ENCODE data around the gene RPL7L1. TPM values are rescaled to one million over a fixed set of nuclear protein-coding genes. Genes with fewer than 3 reads are reported as not detected.

Gene RPL7L1
- total RNA-seq, 2 experiments from 2014 or later = 124 to 152 TPM

- H3K4me1 Mint-ChIP-seq = peaks cover 46% of the 10 kb centered on the region
- peaks cover 50% of the 10 kb centered on the region for H3K36me3 Mint-ChIP-seq (ENCODE audit: low read depth)
- H3K9me3 Mint-ChIP-seq (ENCODE audit: low read depth) = no peaks in the 10 kb centered on the region
- intact Hi-C loops (cut with DNase I, micrococcal nuclease) = loop anchor here in 1 of 2 experiments (5.0 kb wide), 1 partner anchor 544 kb away; the partner anchor contains the start of gene TJAP1
- ChIA-PET POLR2A (no interaction called here), CTCF (interaction anchor here (1.3 kb wide), 1 partner anchor 32 kb away, joined by 5 read pairs; no protein-coding TSS in a partner anchor)
- no peak for ATAC-seq
- no peak overlapping the region for H3K4me3 Mint-ChIP-seq
- H3K27ac Mint-ChIP-seq = peak overlapping the region; percentile 33
- no peak for DNase-seq
- no peaks in the 10 kb centered on the region for H3K27me3 Mint-ChIP-seq
Measured at GRCh38 chr6:42933205-42933604, 53.8 kb downstream of the RPL7L1 start.

DNA sequence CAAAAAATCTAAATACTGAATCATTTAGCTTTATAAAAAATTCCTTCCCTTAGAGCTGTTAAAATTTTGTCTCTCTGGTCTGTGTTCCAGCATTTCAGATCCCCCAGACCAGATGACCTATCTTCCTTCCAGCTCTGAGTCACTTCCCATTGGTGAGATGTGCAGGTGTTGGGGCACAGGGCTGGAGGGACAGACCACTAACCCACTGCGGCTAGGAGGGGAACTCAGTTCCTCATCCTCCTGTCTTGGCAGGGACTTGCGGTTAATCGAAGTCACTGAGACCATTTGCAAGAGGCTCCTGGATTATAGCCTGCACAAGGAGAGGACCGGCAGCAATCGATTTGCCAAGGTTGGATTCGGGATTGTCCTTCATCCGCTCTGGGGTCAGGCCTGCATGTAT lies 55.9 kb downstream of the RPL7L1 start:
- peaks cover 38% of the 10 kb centered on the region for H3K4me1 Mint-ChIP-seq
- intact Hi-C loops (cut with DNase I, micrococcal nuclease) = no loop called here
- H3K27ac Mint-ChIP-seq = peak overlapping the region; percentile 40
- H3K27me3 Mint-ChIP-seq = no peaks in the 10 kb centered on the region
- DNase-seq = no peak
- ATAC-seq = no peak
- CTCF ChIA-PET = interaction anchor here (1.1 kb wide), 1 partner anchor 273 kb away, joined by 3 read pairs; no protein-coding TSS in a partner anchor
- H3K4me3 Mint-ChIP-seq = no peak overlapping the region
- H3K9me3 Mint-ChIP-seq (ENCODE audit: low read depth) = no peaks in the 10 kb centered on the region
- peaks cover 55% of the 10 kb centered on the region for H3K36me3 Mint-ChIP-seq (ENCODE audit: low read depth)
- POLR2A ChIA-PET = no interaction called here

DNA sequence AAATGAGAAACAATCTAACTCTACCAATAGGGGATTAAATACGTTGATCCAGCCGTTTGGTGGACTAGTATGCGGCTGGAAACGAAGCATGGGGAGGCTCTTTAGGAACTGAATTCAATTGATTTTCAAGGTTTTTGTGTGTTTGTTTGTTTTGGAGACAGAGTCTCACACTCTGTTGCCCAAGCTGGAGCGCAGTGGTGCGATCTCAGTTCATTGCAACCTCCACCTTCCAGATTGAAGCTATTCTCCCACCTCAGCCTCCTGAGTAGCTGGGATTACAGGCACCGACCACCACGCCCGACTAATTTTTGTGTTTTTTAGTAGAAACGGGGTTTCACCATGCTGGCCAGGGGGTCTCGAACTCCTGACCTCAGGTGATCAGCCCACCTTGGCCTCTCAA lies 57.0 kb downstream of the RPL7L1 start:
- DNase-seq (no peak), ATAC-seq (no peak)
- Mint-ChIP-seq H3K4me3 (no peak overlapping the region), H3K27ac (peak overlapping the region; percentile 8), H3K36me3 (ENCODE audit: low read depth) (peaks cover 60% of the 10 kb centered on the region), H3K9me3 (ENCODE audit: low read depth) (no peaks in the 10 kb centered on the region), H3K27me3 (no peaks in the 10 kb centered on the region), H3K4me1 (peaks cover 31% of the 10 kb centered on the region)
- CTCF ChIA-PET = no interaction called here
- POLR2A ChIA-PET = no interaction called here
- intact Hi-C loops (cut with DNase I, micrococcal nuclease) = no loop called here

GRCh38 chr6:42937548-42938427 lies 58.4 kb downstream of the RPL7L1 start:
- peaks cover 50% of the 10 kb centered on the region for H3K36me3 Mint-ChIP-seq (ENCODE audit: low read depth)
- CTCF ChIA-PET = interaction anchor here (0.5 to 0.6 kb wide), 2 partner anchors 83 to 229 kb away, joined by 3 read pairs; no protein-coding TSS in a partner anchor

GRCh38 chr6:42938428-42938796 lies 59.0 kb downstream of the RPL7L1 start:
- no peaks in the 10 kb centered on the region for H3K9me3 Mint-ChIP-seq (ENCODE audit: low read depth)
- ChIA-PET CTCF (interaction anchor here (2.3 kb wide), 1 partner anchor 9 kb away, joined by 8 read pairs; the partner anchor contains the start of gene CNPY3), POLR2A (no interaction called here)
- ATAC-seq (no peak), DNase-seq (no peak)
- no peak overlapping the region for H3K27ac Mint-ChIP-seq
- H3K27me3 Mint-ChIP-seq = no peaks in the 10 kb centered on the region
- H3K36me3 Mint-ChIP-seq (ENCODE audit: low read depth) = peaks cover 46% of the 10 kb centered on the region
- H3K4me1 Mint-ChIP-seq = peaks cover 12% of the 10 kb centered on the region
- H3K4me3 Mint-ChIP-seq = no peak overlapping the region
- intact Hi-C loops (cut with DNase I, micrococcal nuclease) = no loop called here

More at GRCh38 chr6:42937548-42938427, 58.4 kb downstream of the RPL7L1 start:
- peak overlapping the region; percentile 16 for H3K27ac Mint-ChIP-seq
- no peaks in the 10 kb centered on the region for H3K9me3 Mint-ChIP-seq (ENCODE audit: low read depth)
- ATAC-seq = no peak
- intact Hi-C loops (cut with DNase I, micrococcal nuclease) = no loop called here
- DNase-seq = no peak
- no peaks in the 10 kb centered on the region for H3K27me3 Mint-ChIP-seq
- peaks cover 18% of the 10 kb centered on the region for H3K4me1 Mint-ChIP-seq
- no peak overlapping the region for H3K4me3 Mint-ChIP-seq
- POLR2A ChIA-PET = no interaction called here

DNA sequence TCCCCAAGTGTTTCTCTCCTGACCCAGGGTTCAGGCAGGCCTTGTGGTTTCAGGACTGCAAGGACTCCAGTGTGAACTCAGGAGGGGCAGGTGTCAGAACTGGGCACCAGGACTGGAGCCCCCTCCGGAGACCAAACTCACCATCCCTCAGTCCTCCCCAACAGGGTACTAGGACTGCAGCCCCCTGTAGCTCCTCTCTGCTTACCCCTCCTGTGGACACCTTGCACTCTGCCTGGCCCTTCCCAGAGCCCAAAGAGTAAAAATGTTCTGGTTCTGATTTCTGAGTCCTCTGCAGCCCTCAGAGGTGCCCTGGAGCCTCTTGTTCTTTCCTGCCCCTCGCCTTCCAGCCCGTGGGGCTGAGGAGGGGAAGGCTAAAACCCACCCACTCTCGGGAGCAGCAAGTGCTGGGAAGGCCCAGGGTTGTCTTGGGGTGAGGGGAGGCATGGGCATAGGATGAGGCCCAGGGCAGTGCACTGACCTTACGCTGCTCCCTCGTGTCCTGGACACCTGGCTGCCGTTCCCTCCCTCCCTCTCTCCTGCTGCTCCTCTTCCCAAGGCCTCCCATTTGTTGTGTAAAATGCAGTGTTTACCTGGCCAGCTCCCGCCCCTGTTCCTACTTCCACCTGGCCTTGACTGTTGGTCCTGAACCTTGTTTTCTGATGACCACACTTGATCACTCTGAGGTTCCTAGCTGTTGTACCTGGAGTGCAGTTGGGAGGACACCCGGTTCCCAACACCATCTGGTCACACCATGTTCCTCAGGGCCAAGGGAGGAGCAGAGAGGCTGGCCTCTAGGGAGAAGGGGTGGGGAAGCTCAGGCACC lies 59.8 kb downstream of the RPL7L1 start:
- no peak for ATAC-seq
- CTCF ChIA-PET = interaction anchor here (2.3 kb wide), 1 partner anchor 9 kb away, joined by 8 read pairs; the partner anchor contains the start of gene CNPY3
- H3K36me3 Mint-ChIP-seq (ENCODE audit: low read depth) = peaks cover 43% of the 10 kb centered on the region
- H3K4me1 Mint-ChIP-seq = peaks cover 5% of the 10 kb centered on the region
- POLR2A ChIA-PET = no interaction called here
- intact Hi-C loops (cut with DNase I, micrococcal nuclease) = no loop called here
- H3K27ac Mint-ChIP-seq = no peak overlapping the region
- no peak for DNase-seq
- H3K27me3 Mint-ChIP-seq = no peaks in the 10 kb centered on the region
- H3K9me3 Mint-ChIP-seq (ENCODE audit: low read depth) = no peaks in the 10 kb centered on the region
- H3K4me3 Mint-ChIP-seq = no peak overlapping the region

Other genes with a start within 250 kb of the RPL7L1 start
- not detected for gene PRPH2, start 157.0 kb upstream of the RPL7L1 start, total RNA-seq
- 10 to 100 TPM; 14.7 to 15.3 TPM for gene TBCC, start 133.5 kb upstream of the RPL7L1 start, total RNA-seq
- 10 to 100 TPM; 11.5 to 14.3 TPM for gene BICRAL, start 97.6 kb upstream of the RPL7L1 start, total RNA-seq
- gene PTCRA, start 36.4 kb downstream of the RPL7L1 start, total RNA-seq = not detected
- 10 to 100 TPM; 33.0 to 34.3 TPM for gene CNPY3, start 49.9 kb downstream of the RPL7L1 start, total RNA-seq
- under 1 TPM in 1 of 2 experiments, not detected in 1; 0.50 TPM for gene GNMT, start 81.1 kb downstream of the RPL7L1 start, total RNA-seq
- gene PEX6, start 99.6 kb downstream of the RPL7L1 start, total RNA-seq = 10 to 100 TPM; 10.7 to 14.6 TPM
- gene PPP2R5D, start 105.0 kb downstream of the RPL7L1 start, total RNA-seq = 10 to 100 TPM; 51.0 to 57.3 TPM
- gene MEA1, start 134.3 kb downstream of the RPL7L1 start, total RNA-seq = 100 to 1,000 TPM in 1 of 2 experiments, 10 to 100 TPM in 1; 93.4 to 129 TPM
- gene KLHDC3, start 134.6 kb downstream of the RPL7L1 start, total RNA-seq = 10 to 100 TPM; 58.3 to 65.2 TPM
- 10 to 100 TPM; 45.8 to 48.1 TPM for gene RRP36, start 142.0 kb downstream of the RPL7L1 start, total RNA-seq
- 10 to 100 TPM; 16.3 to 18.0 TPM for gene CUL7, start 174.2 kb downstream of the RPL7L1 start, total RNA-seq
- 100 to 1,000 TPM in 1 of 2 experiments, 10 to 100 TPM in 1; 93.9 to 110 TPM for gene MRPL2, start 179.8 kb downstream of the RPL7L1 start, total RNA-seq
- gene KLC4, start 180.0 kb downstream of the RPL7L1 start, total RNA-seq = 10 to 100 TPM in 1 of 2 experiments, 1 to 10 TPM in 1; 10.0 to 10.1 TPM
- 1 to 10 TPM; 4.1 to 4.6 TPM for gene PTK7, start 196.7 kb downstream of the RPL7L1 start, total RNA-seq